GM12878 (cell line): ENCODE data around the gene ARMC9. TPM values are rescaled to one million over a fixed set of nuclear protein-coding genes. Genes with fewer than 3 reads are reported as not detected.

Experiments used
- ATAC-seq: fragments of 200-7000 bp; cut with Tn5 transposase; 3 replicates; pipeline ENCODE4 v1.9.1; 2020; ENCODE audit warnings: mild to moderate bottlenecking, moderate library complexity
- BruUV-seq: library from RNA; stranded (reverse); fragments of 400-500 nt; replicated peaks from 2 replicates; lab custom pipeline; 2021; lab: Mats Ljungman, UMichigan
- CTCF ChIA-PET: fragments of 300-600 bp; sonication (Branson Sonifier 250); formaldehyde crosslinking; extraction: SDS; loops from one replicate; lab custom pipeline; 2021; ENCODE audit warnings: inconsistent platforms; lab: Yijun Ruan, JAX
- POLR2A ChIA-PET: fragments of 350-600 bp; formaldehyde crosslinking; extraction: SDS; loops from one replicate; lab custom pipeline; 2021; ENCODE audit warnings: inconsistent platforms; lab: Charles Lee
- RAD21 ChIA-PET: fragments of 300-600 bp; sonication (Branson Sonifier 250); formaldehyde crosslinking; loops from one replicate; lab custom pipeline; 2023; ENCODE audit warnings: antibody characterized with exemption; ENCODE audit not compliant: unreplicated experiment; lab: Charles Lee
- SMC1A ChIA-PET: fragments of 300-600 bp; sonication (Branson Sonifier 250); formaldehyde crosslinking; loops from one replicate; lab custom pipeline; 2023; ENCODE audit not compliant: unreplicated experiment, uncharacterized antibody; lab: Charles Lee
- DNase-seq: peaks from one replicate; pipeline ENCODE4 v3.0.0-alpha.2; 2011; ENCODE audit warnings: low read depth, low spot score
- FAIRE-seq: peaks from 3 replicates; lab custom pipeline; 2011; peaks lifted over from hg19 to GRCh38; lab: Jason Lieb, UNC
- H2AFZ ChIP-seq: 2 replicates; pipeline ENCODE4 v1.6.0; 2011; ENCODE audit warnings: low read depth, low read length, control low read depth; ENCODE audit not compliant: control insufficient read depth
- H3K27ac ChIP-seq: 2 replicates; pipeline ENCODE4 v1.5.1; 2011; ENCODE audit warnings: control low read depth; ENCODE audit not compliant: control insufficient read depth, insufficient read depth
- H3K27me3 ChIP-seq, 2 experiments: replicated peaks in 1 of 2; 2 replicates each; pipeline versions ENCODE4 v1.6.0 to v1.6.1; 2011; ENCODE audit warnings: low read length in 1 of 2; ENCODE audit not compliant: control insufficient read depth in 2 of 2, insufficient read depth in 2 of 2
- H3K36me3 ChIP-seq, 2 experiments: 2 replicates each; pipeline ENCODE4 v1.5.1; 2011; ENCODE audit warnings: low read length in 1 of 2; ENCODE audit not compliant: control insufficient read depth in 2 of 2, insufficient read depth in 2 of 2
- H3K4me1 ChIP-seq: 2 replicates; pipeline ENCODE4 v1.6.1; 2011; ENCODE audit warnings: mild to moderate bottlenecking, low read length, moderate library complexity, mixed read lengths; ENCODE audit not compliant: control insufficient read depth, insufficient read depth
- H3K4me2 ChIP-seq: 2 replicates; pipeline ENCODE4 v1.6.0; 2011; ENCODE audit warnings: control low read depth; ENCODE audit not compliant: control insufficient read depth, insufficient read depth
- H3K4me3 ChIP-seq: fragments of 200-600 bp; sonication (generic); 2 replicates; pipeline ENCODE4 v1.5.1; 2016
- H3K79me2 ChIP-seq: 2 replicates; pipeline ENCODE4 v1.6.0; 2011; ENCODE audit warnings: low read length; ENCODE audit not compliant: control insufficient read depth, insufficient read depth
- H3K9ac ChIP-seq: 2 replicates; pipeline ENCODE4 v1.8.0; 2011; ENCODE audit warnings: low read length, control low read depth, mixed read lengths; ENCODE audit not compliant: control insufficient read depth, insufficient read depth
- H3K9me3 ChIP-seq: replicated peaks from 3 replicates; pipeline ENCODE4 v1.5.1; 2011; ENCODE audit warnings: mild to moderate bottlenecking, low read length; ENCODE audit not compliant: control insufficient read depth, insufficient read depth
- H4K20me1 ChIP-seq: 2 replicates; pipeline ENCODE4 v1.6.0; 2011; ENCODE audit not compliant: control insufficient read depth, insufficient read depth
- BHLHE40 ChIP-seq, 2 experiments: fragments of 450-650 bp in 1 of 2; IDR thresholded peaks; 2 replicates each; pipeline ENCODE4 v1.6.1; 2011 to 2017; ENCODE audit warnings: low read depth in 2 of 2, borderline replicate concordance in 1 of 2, improper control_type of control experiment in 1 of 2, low read length in 1 of 2, mild to moderate bottlenecking in 1 of 2
- CREB1 ChIP-seq: IDR thresholded peaks from 2 replicates; pipeline ENCODE4 v1.6.1; 2012; ENCODE audit warnings: low read depth, mild to moderate bottlenecking, inconsistent platforms
- NFIC ChIP-seq: IDR thresholded peaks from 2 replicates; pipeline ENCODE4 v1.6.1; 2012; ENCODE audit warnings: low read depth, mild to moderate bottlenecking, inconsistent platforms, low read length, moderate library complexity
- PAX8 ChIP-seq: fragments of 450-650 bp; IDR thresholded peaks from 2 replicates; pipeline ENCODE4 v1.6.1; 2017; ENCODE audit warnings: mild to moderate bottlenecking, moderate library complexity
- POLR2A ChIP-seq: IDR thresholded peaks from 2 replicates; pipeline ENCODE4 v1.6.1; 2011; ENCODE audit warnings: low read depth, mild to moderate bottlenecking, low read length
- ZBTB33 ChIP-seq: fragments of 450-650 bp; IDR thresholded peaks from 2 replicates; pipeline ENCODE4 v1.6.1; 2017; ENCODE audit warnings: mild to moderate bottlenecking
- ZNF384 ChIP-seq: IDR thresholded peaks from 2 replicates; pipeline ENCODE4 v1.6.1; 2012; ENCODE audit warnings: low read depth, mild to moderate bottlenecking, low read length, improper control_type of control experiment, borderline replicate concordance
- ZNF687 ChIP-seq: fragments of 450-650 bp; IDR thresholded peaks from 2 replicates; pipeline ENCODE4 v1.6.1; 2017; ENCODE audit warnings: mild to moderate bottlenecking, moderate library complexity
- WGBS: methylation state at CpG from one replicate; pipeline ENCODE4 v1.1.6; 2016; ENCODE audit warnings: low lambda C conversion rate; ENCODE audit not compliant: insufficient replicate concordance, insufficient coverage; ENCODE audit errors: missing lambda C conversion rate; 5-methylcytosine and 5-hydroxymethylcytosine counted together
- in situ Hi-C: fragments of 300-500 bp; cut with MboI; formaldehyde crosslinking; loops from 9 replicates; pipeline ENCODE4 v1.14.3; 2018; ENCODE audit warnings: mixed read lengths
- intact Hi-C: fragments of 100-400 bp; cut with micrococcal nuclease; formaldehyde crosslinking; loops from one replicate; pipeline ENCODE4 v1.14.2; 2022; ENCODE audit not compliant: unreplicated experiment
- polyA plus RNA-seq, 11 experiments: library from polyadenylated mRNA; depleted of rRNA in 4 of 11; unstranded in 6 of 11; stranded (reverse) in 5 of 11; fragments of >200 nt; fragmentation: Nextera tagmentation in 4 of 11; fragmentation: Illumina TruSeq in 1 of 11; extraction: Ambion mirVana in 4 of 11; extraction: Trizol in 1 of 11; gene quantifications; 1 replicate in 1 of 11; 2 replicates in 10 of 11; pipeline versions ENCODE4 v1.2.1 to v1.2.3, GENCODE V29; 2011 to 2016; ENCODE audit warnings: inconsistent platforms in 2 of 11, missing spikeins in 2 of 11, low read depth in 1 of 11
- total RNA-seq, 4 experiments: library from RNA; depleted of rRNA in 3 of 4; stranded (reverse); fragments of >200 nt in 3 of 4; fragmentation: Illumina TruSeq in 1 of 4; extraction: Trizol in 1 of 4; gene quantifications; 2 replicates each; pipeline versions ENCODE4 v1.2.1 to v1.2.3, GENCODE V29; 2013 to 2021

ARMC9 gene
- total and polyA plus RNA-seq, 10 of the 15 experiments (the other 5 are each of a cell fraction or from before 2014, with no cell fraction given): 3.8 to 21.8 (median 10.4) TPM

GRCh38 chr2:231364961-231365810, 166.8 kb downstream of the ARMC9 start:
- ATAC-seq: no peak
- no TSS peak for BruUV-seq
- POLR2A ChIA-PET: no interaction called here
- Histone ChIP-seq H3K9ac (no peak overlapping the region), H2AFZ (peak overlapping the region; percentile 47), H3K4me3 (no peak overlapping the region), H3K27ac (no peak overlapping the region), H3K79me2 (no peaks in the 10 kb centered on the region), H3K4me1 (peaks cover 15% of the 10 kb centered on the region), H3K27me3 (no peaks in the 10 kb centered on the region), H3K9me3 (no peaks in the 10 kb centered on the region), H3K4me2 (no peak overlapping the region), H4K20me1 (no peaks in the 10 kb centered on the region), H3K36me3 (no peaks in the 10 kb centered on the region; a peak in 1 of 4 replicates)
- SMC1A ChIA-PET: interaction anchor here (0.7 to 1.7 kb wide), 3 partner anchors 18 to 137 kb away, joined by 4 read pairs; no protein-coding TSS in a partner anchor
- TF ChIP-seq ZBTB33 (no peak), NFIC (no peak), POLR2A (no peak), CREB1 (no peak), PAX8 (no peak), ZNF384 (no peak), ZNF687 (no peak), BHLHE40 (IDR thresholded peaks at IDR 0.05; ENCODE audit: borderline replicate concordance in 1 of 2, low read depth in 2 of 2, low read length in 1 of 2) (peak in 1 of 2 experiments; percentile 59; a peak in 2 of 4 replicates)
- no peak for DNase-seq
- RAD21 ChIA-PET: interaction anchor here (2.2 kb wide), 1 partner anchor 35 kb away, joined by 6 read pairs; no protein-coding TSS in a partner anchor
- intact Hi-C loops: no loop called here
- CTCF ChIA-PET: no interaction called here
- FAIRE-seq: no peak
- 65% methylated on average over 22 of the region's 22 CpGs for WGBS
- in situ Hi-C loops: no loop called here
